ENCODE measurements around the gene WDR33. TPM values are rescaled to one million over a fixed set of nuclear protein-coding genes. Genes with fewer than 3 reads are reported as not detected.
A peak's percentile ranks its signal among the peaks of the same experiment; 100 is the strongest.

Gene WDR33
- total RNA-seq, 1 donor from 2014 or later, result 28.8 TPM

DNA sequence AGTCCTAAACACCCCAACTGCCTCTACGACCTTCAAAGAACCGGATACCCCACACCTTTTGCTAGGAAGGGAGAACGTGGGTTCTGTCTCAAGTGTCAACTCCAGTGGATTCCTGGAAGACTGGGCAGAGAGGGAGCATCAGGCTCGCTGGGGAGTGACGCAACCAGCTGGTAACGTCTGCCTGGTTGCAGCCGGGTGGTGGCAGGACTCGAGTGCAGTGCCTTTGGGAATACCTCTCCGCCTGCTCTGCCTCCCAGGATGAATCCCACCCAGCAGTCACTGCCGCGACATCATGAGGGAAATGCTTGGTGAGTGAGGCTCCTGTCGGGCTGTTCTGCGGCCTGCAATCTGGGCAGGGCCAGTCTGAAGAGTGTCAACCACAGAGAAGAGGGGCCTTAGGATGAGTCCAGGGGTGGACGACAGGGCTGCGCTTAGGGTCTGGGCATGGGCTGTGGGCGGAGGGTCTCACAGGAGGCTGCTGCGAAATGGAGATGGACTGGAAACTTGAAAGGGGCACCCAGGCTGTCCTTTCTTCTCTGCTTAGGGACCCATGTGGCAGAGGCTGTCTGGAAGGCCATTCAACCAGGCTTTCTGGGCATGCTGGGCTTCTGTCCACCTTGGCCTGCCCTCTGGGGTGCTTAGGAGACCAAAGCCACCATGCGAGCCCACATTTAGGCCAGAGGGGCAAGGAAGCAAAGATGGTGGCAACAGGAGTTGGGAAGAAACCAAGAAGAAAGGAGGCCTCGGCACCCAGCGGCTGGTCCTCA, 152.1 kb downstream of the WDR33 start:
- DNase-seq (ENCODE audit: low read depth), result peak; percentile 44

DNA sequence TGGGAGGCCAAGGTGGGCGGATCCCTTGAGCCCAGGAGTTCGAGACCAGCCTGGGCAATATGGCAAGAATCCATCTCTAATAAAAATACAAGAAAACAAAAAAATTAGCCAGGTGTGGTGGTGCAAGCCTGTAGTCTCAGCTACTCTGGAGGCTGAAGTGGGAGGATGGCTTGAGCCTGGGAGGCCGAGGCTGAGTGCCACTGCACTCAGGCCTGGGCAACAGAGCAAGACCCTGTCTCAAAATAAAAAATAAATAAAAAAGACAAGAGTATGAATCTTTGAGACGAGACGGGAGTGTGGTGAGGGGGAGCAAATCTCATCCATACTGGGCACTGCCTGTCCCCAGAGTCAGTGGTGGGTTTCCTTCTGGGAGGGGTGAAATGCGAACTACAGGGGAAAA, 152.8 kb downstream of the WDR33 start:
- DNase-seq (ENCODE audit: low read depth), result no peak

DNA sequence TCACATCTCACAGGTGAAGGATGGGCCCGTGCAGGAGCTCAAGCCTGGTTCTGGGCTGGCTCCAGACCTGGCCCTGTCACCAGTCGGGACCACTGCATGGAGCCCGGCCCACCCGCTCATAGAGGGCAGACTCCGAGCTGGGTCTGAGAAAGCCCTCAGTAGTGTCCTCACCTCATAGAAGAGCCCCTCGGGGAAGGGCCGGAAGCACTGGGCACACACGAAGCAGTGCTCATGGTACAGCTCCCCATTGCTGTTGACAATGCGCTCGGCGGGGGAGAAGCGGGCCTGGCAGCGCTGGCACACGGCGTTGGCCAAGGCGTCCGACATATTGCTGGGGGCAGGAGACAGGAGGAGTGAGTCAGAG, 153.8 kb downstream of the WDR33 start:
- no peak for DNase-seq (ENCODE audit: low read depth)

DNA sequence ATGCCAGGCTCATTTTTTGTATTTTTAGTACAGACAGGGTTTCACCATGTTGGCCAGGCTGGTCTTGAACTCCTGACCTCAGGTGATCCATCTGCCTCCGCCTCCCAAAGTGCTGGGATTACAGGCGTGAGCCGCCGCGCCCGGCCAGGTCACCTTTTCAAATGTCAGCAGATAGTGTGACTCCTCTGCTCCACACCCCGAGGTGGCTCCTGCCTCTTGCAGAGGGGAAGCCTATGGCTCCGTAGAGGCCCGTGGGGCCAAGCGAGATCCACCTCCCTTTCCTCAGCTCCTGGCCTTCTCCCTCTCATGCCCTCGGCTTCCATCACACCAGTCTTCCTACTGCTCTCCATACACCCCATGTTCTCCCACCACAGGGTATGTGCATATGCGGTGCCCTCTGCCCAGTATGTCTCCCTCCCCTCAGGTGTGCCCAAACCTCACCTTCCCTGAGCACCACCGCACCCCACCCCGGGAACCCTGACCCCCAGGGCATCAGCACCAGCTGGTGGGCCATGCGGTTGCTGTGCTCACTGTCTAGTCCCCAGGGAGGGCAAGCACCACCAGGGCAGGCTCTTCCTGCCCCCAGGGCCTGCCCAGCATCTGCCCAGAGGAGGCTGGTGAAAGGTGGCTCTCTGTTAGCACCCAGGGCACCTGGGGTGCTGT, 154.3 kb downstream of the WDR33 start:
- DNase-seq (ENCODE audit: low read depth), result no peak

DNA sequence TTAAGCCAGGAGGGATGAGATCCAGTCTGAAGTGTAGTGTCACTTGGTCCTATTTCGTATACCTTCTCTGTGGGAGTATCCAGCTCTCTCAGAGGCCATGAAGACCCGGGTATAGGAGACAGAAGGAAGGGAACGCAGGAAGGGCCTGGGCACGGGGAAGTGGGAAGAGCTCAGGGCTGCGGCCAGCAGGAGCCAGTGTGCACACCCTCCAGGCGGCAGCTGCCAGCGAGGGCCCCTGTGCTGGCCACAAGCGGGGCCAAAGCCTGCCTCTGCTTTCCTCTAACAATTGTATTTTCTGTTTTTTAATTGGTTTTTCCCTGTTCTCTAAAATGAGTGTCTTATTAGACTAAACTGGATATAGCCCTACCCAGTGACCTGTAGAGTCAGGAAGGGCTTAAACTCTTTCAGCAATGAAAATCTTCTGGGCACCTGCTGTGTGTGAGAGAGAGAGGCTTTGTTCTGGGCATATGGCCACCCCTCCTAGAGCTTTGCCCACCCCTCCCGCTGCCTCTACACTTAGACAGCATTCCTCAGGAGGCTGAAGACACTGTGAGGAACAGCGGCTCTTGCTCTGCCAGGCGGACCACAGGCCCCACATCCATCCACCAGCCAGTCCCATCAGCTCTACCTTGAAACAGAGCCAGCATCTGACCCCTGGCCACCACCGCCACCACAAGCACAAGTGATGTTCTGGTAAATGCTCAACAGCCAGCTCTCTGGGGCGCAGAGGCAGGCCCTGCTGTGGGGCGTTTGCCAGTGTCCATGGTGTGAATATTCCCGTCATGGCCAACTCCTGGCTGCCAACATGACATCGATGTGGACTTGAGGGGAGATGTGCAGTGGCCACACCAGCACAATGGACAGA, 155.5 kb downstream of the WDR33 start:
- peak; percentile 58 for DNase-seq (ENCODE audit: low read depth)

DNA sequence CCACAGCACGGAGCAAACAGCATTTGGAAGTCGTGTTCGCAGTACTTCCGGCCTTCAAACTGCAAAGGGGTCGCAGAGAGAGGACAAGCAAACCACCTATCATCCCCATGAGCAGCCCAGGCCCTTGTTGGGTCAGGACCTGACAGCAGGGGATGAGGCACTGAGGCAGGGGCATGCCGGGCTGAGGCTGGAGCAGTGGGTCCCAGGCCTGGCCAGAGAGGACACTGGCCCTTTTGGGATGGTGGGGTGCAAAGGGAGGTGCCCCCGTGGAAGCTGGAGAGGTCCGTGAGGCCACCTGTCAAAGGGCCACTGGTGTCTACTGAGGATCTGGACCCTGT, 156.2 kb downstream of the WDR33 start:
- DNase-seq (ENCODE audit: low read depth), result no peak

DNA sequence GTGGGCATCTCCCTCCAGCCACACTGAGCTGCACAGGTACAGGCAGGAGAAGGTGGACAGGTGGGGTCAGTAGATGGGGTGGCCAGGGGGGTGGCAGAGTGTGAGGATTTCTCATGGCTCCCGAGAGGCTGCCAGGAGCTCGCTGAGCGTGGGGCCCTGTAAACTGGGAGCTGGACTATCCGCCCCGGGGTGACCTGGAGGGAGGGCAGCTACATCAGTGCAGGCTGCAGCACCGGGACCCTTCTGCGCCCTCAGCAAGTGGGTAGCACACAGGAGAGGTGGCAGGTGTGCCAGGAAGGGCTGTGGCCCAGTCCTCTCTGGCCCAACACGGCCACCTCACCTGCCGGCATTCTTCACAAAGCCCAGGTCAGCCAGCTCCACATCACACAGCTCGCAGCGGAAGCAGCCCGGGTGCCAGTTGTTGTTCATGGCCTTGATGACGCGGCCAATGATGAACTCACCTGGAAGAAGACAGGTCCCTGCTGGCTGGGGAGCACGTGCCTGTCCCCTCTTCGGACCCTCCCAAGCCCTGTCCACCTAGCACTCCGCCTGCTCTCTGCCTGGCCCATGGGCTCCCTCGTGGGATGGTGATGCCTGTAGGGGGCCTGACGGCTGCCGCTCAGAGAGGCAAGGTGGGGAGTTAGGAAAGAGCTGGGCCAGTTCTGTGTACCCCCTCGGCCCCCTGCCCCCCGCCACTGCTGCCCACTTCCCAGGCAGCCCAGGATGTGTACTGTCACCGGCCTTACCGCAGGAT, 156.7 kb downstream of the WDR33 start:
- no peak for DNase-seq (ENCODE audit: low read depth)

DNA sequence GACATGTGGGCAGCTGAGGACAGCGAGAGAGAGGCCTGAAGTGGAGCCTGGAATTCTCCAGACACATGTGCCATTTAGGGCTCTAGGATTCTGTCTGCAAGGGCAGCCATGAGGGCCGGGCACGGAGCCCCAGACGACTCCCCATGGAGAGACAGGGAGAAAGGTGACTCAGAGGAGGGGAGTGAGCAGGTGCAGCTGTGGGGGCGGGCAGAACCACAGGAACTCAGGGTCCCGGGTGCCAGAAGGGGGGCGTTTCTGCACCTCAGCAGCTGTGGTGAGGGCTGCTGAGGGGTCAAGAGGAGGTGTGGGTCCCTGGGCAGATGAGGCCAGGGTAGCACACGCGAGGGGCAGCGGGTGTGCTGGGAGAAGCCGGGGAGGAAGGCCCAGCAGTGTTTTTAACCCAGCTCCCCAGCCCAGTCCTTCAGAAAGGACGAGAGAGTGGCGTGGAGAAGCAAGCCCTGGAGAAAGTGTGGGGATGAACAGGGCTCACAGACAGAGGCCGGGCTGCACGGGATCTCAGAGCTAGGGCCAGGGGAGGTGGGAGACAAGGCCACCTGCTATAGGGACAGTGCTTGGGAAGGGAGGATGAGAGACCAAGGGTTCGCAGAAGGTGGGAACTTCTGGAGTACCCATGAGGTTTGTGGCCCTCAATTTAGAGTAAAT, 157.4 kb downstream of the WDR33 start:
- peak; percentile 72 for DNase-seq (ENCODE audit: low read depth)

DNA sequence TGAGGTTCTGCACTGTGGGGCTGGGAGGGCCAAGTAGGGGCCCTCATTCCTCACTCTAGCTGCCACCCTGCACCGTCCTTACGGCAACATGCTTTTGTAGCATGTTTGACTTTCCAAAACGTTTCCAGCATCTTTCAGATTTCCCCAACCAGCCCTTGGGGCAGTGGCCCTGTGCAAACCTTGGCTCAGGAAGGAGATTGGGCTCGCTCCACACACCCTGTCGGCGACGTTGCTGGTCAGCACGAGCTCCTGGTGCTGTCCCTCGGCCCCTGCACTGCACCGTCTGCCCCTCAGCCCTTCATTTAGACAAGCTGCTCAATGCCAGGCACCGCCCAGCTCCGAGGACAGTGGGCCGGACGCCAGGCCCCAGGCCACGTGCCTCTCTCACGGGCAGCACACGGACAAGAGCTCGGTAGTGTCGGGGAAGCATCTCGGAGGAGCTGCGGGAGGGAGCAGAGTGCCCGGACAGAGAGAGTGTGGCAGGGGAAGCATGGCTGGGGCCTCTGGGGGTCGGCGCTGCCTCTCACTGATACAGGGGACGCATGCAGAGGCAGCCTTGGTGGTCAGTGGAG, 158.1 kb downstream of the WDR33 start:
- no peak for DNase-seq (ENCODE audit: low read depth)

DNA sequence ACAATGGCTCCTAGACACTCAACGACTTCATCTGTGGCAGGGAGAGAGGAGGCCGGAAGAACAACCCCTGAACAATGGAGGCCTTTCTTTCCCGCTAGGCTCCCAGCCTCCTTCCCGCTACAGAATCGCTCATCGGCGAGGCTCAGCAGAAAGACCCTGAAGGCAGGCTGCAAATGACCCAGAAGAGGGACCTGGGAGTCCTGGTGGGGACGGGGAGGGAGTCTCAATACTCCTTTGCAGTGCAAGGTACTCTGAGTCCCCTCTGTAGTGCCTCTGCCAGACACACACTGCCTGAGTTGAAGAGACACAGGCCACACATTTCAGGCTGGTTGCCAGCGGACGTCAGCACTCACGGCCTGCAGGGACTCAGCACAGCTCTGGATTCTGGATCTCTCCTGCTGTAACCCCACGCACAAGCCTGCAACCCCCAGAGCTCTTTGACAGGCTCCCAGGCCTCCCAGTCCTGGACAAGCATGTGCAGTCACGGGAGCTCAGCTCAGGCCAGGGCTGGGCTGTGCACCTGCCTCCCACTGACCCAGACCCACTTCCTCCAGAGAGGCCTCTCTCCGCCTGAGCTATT, 158.9 kb downstream of the WDR33 start:
- DNase-seq (ENCODE audit: low read depth), result no peak

DNA sequence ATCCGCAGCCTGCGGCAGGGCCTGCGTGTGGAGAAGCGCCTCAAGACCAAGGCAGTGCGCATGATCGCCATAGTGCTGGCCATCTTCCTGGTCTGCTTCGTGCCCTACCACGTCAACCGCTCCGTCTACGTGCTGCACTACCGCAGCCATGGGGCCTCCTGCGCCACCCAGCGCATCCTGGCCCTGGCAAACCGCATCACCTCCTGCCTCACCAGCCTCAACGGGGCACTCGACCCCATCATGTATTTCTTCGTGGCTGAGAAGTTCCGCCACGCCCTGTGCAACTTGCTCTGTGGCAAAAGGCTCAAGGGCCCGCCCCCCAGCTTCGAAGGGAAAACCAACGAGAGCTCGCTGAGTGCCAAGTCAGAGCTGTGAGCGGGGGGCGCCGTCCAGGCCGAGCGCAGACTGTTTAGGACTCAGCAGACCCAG, 159.6 kb downstream of the WDR33 start:
- no peak for DNase-seq (ENCODE audit: low read depth)

Other genes with a start within 250 kb of the WDR33 start
- not detected in 2 replicates for gene GPR17, start 165.0 kb downstream of the WDR33 start, total RNA-seq
- gene LIMS2, start 135.6 kb downstream of the WDR33 start, total RNA-seq, result 6.9 and 8.8 TPM in 2 replicates
- gene SFT2D3, start 109.7 kb downstream of the WDR33 start, total RNA-seq, result 8.3 and 10.5 TPM in 2 replicates
- gene POLR2D, start 47.0 kb upstream of the WDR33 start, total RNA-seq, result 21.7 and 25.8 TPM in 2 replicates
- 10.2 and 10.3 TPM in 2 replicates for gene AMMECR1L, start 74.8 kb upstream of the WDR33 start, total RNA-seq
- gene SAP130, start 216.9 kb upstream of the WDR33 start, total RNA-seq, result 8.2 TPM in 2 replicates

Data from myocyte (in vitro differentiated cells).